Body of pancreas (tissue), 4 donors: ENCODE measurements around the gene TSEN34.
A peak's percentile ranks its signal among the peaks of the same experiment; 100 is the strongest.

Source experiments
- CTCF ChIP-seq, 7 experiments: fragments of 450-650 bp in 4 of 7; fragments of 200-600 bp in 3 of 7; sonication (generic) in 3 of 7; IDR thresholded peaks; one replicate each; pipeline ENCODE4 v1.5.1; 2016 to 2019; ENCODE audit warnings: antibody characterized with exemption in 7 of 7
- POLR2A ChIP-seq, 3 donors: fragments of 450-650 bp; IDR thresholded peaks; one replicate each; pipeline ENCODE4 v1.6.1; 2016; ENCODE audit warnings: antibody characterized with exemption in 3 of 3, mild to moderate bottlenecking in 2 of 3

GRCh38 chr19:54189145-54189734, 1.9 kb upstream of the TSEN34 start, which contains the start of gene MBOAT7:
- TF ChIP-seq POLR2A (IDR thresholded peaks at IDR 0.05) (peak; percentile 50 to 63 (median 62)), CTCF (IDR thresholded peaks at IDR 0.05) (peak in 5 of 7 experiments; percentile 13 to 59 (median 42))
